Suprapubic skin (tissue), 4 donors: ENCODE measurements around the gene PLA2G1B. TPM values are rescaled to one million over a fixed set of nuclear protein-coding genes. Genes with fewer than 3 reads are reported as not detected.

Source experiments
- DNase-seq, 2 donors: peaks; one replicate each; pipeline ENCODE4 v3.0.0-alpha.2; 2019; ENCODE audit warnings: low spot score in 2 of 2
- H3K27ac ChIP-seq: fragments of 200-600 bp; sonication (generic); one replicate; pipeline ENCODE4 v1.5.1; 2019
- H3K27me3 ChIP-seq: fragments of 200-600 bp; sonication (generic); one replicate; pipeline ENCODE4 v1.5.1; 2019
- H3K36me3 ChIP-seq: fragments of 200-600 bp; sonication (generic); one replicate; pipeline ENCODE4 v1.5.1; 2019
- H3K4me1 ChIP-seq: fragments of 200-600 bp; sonication (generic); one replicate; pipeline ENCODE4 v1.5.1; 2019
- H3K4me3 ChIP-seq: fragments of 200-600 bp; sonication (generic); one replicate; pipeline ENCODE4 v1.5.1; 2019; ENCODE audit warnings: mild to moderate bottlenecking
- H3K9me3 ChIP-seq: fragments of 200-600 bp; sonication (generic); one replicate; pipeline ENCODE4 v1.5.1; 2019
- EP300 ChIP-seq: sonication (generic); formaldehyde crosslinking; IDR thresholded peaks from one replicate; pipeline ENCODE4 v1.6.1; 2017; ENCODE audit warnings: antibody characterized with exemption
- POLR2A ChIP-seq, 2 donors: fragments of 450-650 bp; IDR thresholded peaks; one replicate each; pipeline ENCODE4 v1.6.1; 2017; ENCODE audit warnings: antibody characterized with exemption in 2 of 2, mild to moderate bottlenecking in 2 of 2, moderate library complexity in 2 of 2
- POLR2AphosphoS5 ChIP-seq, 3 donors: sonication (generic); formaldehyde crosslinking; IDR thresholded peaks; one replicate each; pipeline ENCODE4 v1.6.1; 2017; ENCODE audit warnings: antibody characterized with exemption in 3 of 3
- WGBS: methylation state at CpG from one replicate; pipeline ENCODE4 v1.1.5; 2018; 5-methylcytosine and 5-hydroxymethylcytosine counted together
- total RNA-seq, 4 donors: library from RNA; depleted of rRNA; stranded (reverse); fragments of >200 nt; gene quantifications; one replicate each; pipeline ENCODE4 v1.1.0, GENCODE V29; 2016
- TF ChIP-seq, protein P1 (sequence below), 2 donors: fragments of 200-600 bp in 1 of 2; fragments of 450-650 bp in 1 of 2; sonication (generic) in 1 of 2; IDR thresholded peaks; one replicate each; pipeline ENCODE4 v1.5.1; 2016 to 2019; ENCODE audit warnings: antibody characterized with exemption in 2 of 2, mild to moderate bottlenecking in 1 of 2, moderate library complexity in 1 of 2

The PLA2G1B gene
- total RNA-seq, 4 donors from 2014 or later, result not detected

DNA sequence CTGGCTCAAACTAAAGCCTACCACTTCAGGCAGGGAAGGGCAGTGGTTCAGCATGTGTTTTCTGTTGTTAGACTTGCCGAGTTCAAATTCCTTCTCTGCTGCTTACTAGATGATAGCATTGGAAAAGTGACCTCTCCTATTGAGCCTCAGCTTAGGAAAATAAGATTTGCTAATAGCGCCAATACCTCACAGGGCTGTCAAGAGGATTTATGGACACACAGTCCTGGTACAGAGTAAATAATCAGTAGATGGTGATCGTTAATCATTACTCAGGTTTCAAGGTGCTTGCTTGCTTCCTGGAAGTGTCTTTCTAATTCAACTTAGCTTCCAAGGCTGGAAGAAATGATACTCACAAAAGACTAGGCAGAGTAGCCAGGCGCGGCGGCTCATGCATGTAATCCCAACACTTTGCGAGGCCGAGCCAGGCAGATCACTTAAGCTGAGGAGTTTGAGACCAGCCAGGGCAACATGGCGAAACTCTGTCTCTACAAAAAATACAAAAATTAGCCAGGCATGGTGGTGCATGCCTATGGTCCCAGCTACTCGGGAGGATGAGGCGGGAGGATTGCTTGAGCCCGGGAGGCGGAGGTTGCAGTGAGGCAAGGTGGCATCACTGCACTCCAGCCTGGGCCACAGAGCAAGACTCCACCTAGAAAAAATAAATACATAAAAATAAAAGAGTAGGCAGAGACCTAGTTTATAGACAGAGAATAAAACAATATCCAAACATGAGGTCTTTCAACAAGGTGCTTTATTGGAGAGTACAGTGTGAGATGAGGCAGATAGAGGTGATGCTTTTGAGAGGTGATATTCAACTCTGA is 6.0 kb downstream of the PLA2G1B start:
- 77% methylated on average over 13 of the region's 13 CpGs for WGBS
- Histone ChIP-seq H3K4me1 (peaks cover 15% of the 10 kb centered on the region), H3K27me3 (no peaks in the 10 kb centered on the region), H3K4me3 (no peak overlapping the region), H3K36me3 (no peaks in the 10 kb centered on the region), H3K27ac (no peak overlapping the region), H3K9me3 (no peaks in the 10 kb centered on the region)
- no peak for DNase-seq
- TF ChIP-seq POLR2A (IDR thresholded peaks at IDR 0.05) (no peak), POLR2AphosphoS5 (IDR thresholded peaks at IDR 0.05) (no peak), EP300 (no peak)
- TF ChIP-seq, protein P1, sequence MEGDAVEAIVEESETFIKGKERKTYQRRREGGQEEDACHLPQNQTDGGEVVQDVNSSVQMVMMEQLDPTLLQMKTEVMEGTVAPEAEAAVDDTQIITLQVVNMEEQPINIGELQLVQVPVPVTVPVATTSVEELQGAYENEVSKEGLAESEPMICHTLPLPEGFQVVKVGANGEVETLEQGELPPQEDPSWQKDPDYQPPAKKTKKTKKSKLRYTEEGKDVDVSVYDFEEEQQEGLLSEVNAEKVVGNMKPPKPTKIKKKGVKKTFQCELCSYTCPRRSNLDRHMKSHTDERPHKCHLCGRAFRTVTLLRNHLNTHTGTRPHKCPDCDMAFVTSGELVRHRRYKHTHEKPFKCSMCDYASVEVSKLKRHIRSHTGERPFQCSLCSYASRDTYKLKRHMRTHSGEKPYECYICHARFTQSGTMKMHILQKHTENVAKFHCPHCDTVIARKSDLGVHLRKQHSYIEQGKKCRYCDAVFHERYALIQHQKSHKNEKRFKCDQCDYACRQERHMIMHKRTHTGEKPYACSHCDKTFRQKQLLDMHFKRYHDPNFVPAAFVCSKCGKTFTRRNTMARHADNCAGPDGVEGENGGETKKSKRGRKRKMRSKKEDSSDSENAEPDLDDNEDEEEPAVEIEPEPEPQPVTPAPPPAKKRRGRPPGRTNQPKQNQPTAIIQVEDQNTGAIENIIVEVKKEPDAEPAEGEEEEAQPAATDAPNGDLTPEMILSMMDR (IDR thresholded peaks at IDR 0.05), result no peak

DNA sequence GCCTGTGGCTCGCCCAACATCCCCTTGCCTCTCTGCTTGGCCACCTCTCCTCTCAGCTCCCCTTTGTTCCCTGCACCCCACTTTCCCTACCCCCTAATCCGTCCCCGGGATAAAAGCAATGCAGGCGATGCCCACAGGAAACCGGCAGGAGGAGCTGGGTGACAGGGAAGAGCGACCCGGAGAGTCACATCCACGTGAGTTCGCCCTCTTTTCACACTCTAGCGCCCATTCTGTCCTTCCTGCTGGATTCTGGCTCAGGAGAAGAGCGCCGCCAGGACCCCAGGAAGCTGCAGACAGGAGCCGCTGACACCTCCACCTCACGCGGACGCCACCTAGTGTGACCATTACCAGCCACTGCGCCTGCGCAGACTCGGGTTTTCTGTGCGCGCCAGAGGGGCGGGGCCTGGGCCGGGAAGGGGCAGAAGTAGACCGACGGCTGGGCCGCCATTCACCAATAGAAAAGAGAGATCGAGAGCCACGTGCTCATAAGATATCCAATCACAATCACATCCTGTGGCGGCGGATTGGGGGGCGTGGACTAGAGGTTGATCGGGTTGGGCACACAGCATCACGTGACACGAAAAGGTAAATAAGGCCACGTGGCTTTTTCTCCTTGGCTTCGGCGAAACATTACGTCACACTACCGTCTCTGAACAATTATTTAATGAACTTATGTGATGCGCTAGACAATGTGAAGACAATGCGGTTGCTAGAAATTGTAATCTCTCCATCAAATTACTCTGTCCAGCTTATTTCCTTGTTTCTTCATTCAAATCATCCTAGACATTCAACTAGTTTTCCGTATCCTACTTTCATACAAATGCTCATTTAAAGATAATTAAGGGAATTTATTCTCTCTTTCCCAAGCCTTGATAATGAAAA is 10.1 kb downstream of the PLA2G1B start:
- TF ChIP-seq, protein P1 (IDR thresholded peaks at IDR 0.05), result peak; percentile 68 to 75
- TF ChIP-seq POLR2AphosphoS5 (IDR thresholded peaks at IDR 0.05) (peak in 2 of 3 donors; percentile 44 to 68), EP300 (no peak), POLR2A (IDR thresholded peaks at IDR 0.05) (peak; percentile 68 to 81)
- DNase-seq, result peak; percentile 99 to 100
- Histone ChIP-seq H3K27ac (peak overlapping the region; percentile 86), H3K9me3 (no peaks in the 10 kb centered on the region), H3K36me3 (no peaks in the 10 kb centered on the region), H3K4me3 (peak overlapping the region; percentile 57), H3K27me3 (no peaks in the 10 kb centered on the region), H3K4me1 (peaks cover 11% of the 10 kb centered on the region)
- WGBS, result under 1% methylated on average over 42 of the region's 42 CpGs

DNA sequence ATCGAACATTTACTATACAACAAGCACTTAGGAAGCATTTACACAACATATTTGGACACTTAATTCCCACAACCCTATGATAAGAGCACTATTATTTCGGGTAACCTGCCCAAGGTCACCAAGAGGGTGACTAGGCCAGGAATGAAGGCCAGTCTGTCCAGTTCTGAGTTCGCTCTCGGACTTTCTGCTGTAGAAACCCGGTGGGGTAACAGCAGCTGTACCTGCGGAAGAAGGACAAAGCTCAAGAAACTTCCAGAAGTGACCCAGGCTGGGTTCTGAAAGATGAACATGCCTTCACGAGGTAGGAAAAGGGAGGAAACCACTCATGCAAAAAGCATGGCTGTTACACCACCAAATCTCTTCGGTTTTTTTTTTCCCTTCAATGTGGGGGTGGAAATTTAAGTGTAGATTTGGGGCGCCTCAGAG is 10.8 kb downstream of the PLA2G1B start:
- Histone ChIP-seq H3K27ac (peak overlapping the region; percentile 86), H3K27me3 (no peaks in the 10 kb centered on the region), H3K9me3 (no peaks in the 10 kb centered on the region), H3K4me3 (peak overlapping the region; percentile 57), H3K36me3 (no peaks in the 10 kb centered on the region), H3K4me1 (peaks cover 11% of the 10 kb centered on the region)
- WGBS, result 40% methylated on average over 9 of the region's 9 CpGs
- TF ChIP-seq POLR2A (IDR thresholded peaks at IDR 0.05) (no peak), POLR2AphosphoS5 (IDR thresholded peaks at IDR 0.05) (no peak), EP300 (no peak)
- TF ChIP-seq, protein P1 (IDR thresholded peaks at IDR 0.05), result no peak
- no peak for DNase-seq

DNA sequence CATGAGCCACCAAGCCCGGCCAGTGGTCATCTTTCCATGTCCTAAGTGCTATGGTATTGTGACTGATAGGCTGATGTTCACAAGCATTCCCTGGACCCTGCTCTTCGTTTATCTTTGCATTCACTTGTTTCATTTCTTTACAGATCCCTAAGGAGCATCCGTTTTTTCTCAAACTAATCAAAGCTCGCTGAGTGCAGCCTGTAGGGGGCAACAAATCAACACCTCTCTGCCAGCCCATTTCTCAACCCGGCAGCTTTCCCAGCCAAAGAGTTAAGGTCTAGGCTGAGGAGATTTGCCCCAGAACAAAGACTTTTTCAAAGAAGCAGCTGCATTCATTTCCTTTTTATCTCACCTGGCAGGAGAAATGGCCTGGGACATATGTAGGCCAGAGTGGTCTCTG is 13.4 kb downstream of the PLA2G1B start:
- no peak for DNase-seq
- TF ChIP-seq, protein P1 (IDR thresholded peaks at IDR 0.05), result no peak
- TF ChIP-seq POLR2A (IDR thresholded peaks at IDR 0.05) (no peak), EP300 (no peak), POLR2AphosphoS5 (IDR thresholded peaks at IDR 0.05) (no peak)
- Histone ChIP-seq H3K27me3 (no peaks in the 10 kb centered on the region), H3K9me3 (no peaks in the 10 kb centered on the region), H3K36me3 (no peaks in the 10 kb centered on the region), H3K4me3 (no peak overlapping the region), H3K4me1 (peaks cover 11% of the 10 kb centered on the region), H3K27ac (no peak overlapping the region)
- WGBS, result 64% methylated on average over 5 of the region's 5 CpGs
